C4-2B (cell line): Measurements from ENCODE around the gene ASNSD1.
A peak's percentile ranks its signal among the peaks of the same experiment; 100 is the strongest.
"Not testable (repeated sequence)": the region's sequence is repeated elsewhere in the genome, so short reads cannot be mapped to it uniquely, and the experiment has no call there.

Experiments
- H3K27ac ChIP-seq: fragments of 450-650 bp; 2 replicates; pipeline ENCODE4 v1.5.1; 2017
- CTCF ChIP-seq: fragments of 450-650 bp; conservative IDR thresholded peaks from 2 replicates; pipeline ENCODE4 v1.5.1; 2017; ENCODE audit warnings: mild to moderate bottlenecking
- ZFX ChIP-seq: fragments of 450-650 bp; IDR thresholded peaks from 2 replicates; pipeline ENCODE4 v1.6.1; 2017

ASNSD1 gene

GRCh38 chr2:189651284-189651683 is 10.0 kb upstream of the ASNSD1 start:
- H3K27ac ChIP-seq = no peak overlapping the region
- TF ChIP-seq CTCF (no peak), ZFX (no peak)

GRCh38 chr2:189653464-189653863 is 7.8 kb upstream of the ASNSD1 start:
- H3K27ac ChIP-seq = not testable (repeated sequence)

GRCh38 chr2:189654641-189655040 is 6.6 kb upstream of the ASNSD1 start:
- H3K27ac ChIP-seq = no peak overlapping the region
- TF ChIP-seq ZFX (no peak), CTCF (no peak)

GRCh38 chr2:189657867-189658266 is 3.4 kb upstream of the ASNSD1 start:
- TF ChIP-seq CTCF (no peak), ZFX (no peak)
- no peak overlapping the region for H3K27ac ChIP-seq

GRCh38 chr2:189658306-189659212 is 2.7 kb upstream of the ASNSD1 start:
- no peak overlapping the region for H3K27ac ChIP-seq

GRCh38 chr2:189659734-189660133 is 1.5 kb upstream of the ASNSD1 start:
- TF ChIP-seq CTCF (no peak), ZFX (no peak)
- no peak overlapping the region for H3K27ac ChIP-seq

More at GRCh38 chr2:189658306-189659212, 2.7 kb upstream of the ASNSD1 start:
- TF ChIP-seq ZFX (no peak), CTCF (no peak)

GRCh38 chr2:189660803-189661147 is 484 bp upstream of the ASNSD1 start:
- no peak overlapping the region for H3K27ac ChIP-seq
- no peak for TF ChIP-seq ZFX
- no peak for TF ChIP-seq CTCF

- H3K27ac ChIP-seq = peak overlapping the region; percentile 84
These were observed 680 bp downstream of the ASNSD1 start for GRCh38 chr2:189661957-189662321.

More at GRCh38 chr2:189661957-189662321, 680 bp downstream of the ASNSD1 start:
- TF ChIP-seq ZFX (no peak), CTCF (no peak)
